Activated CD8-positive, alpha-beta memory T cell treated with anti-CD3 and anti-CD28 coated beads for 36 hours (primary cell): ENCODE measurements around the gene AMER2. TPM values are rescaled to one million over a fixed set of nuclear protein-coding genes. Genes with fewer than 3 reads are reported as not detected.

Source experiments
- CTCF ChIA-PET: fragments of 350-600 bp; sonication (Branson Sonifier 250); formaldehyde crosslinking; loops from one replicate; lab custom pipeline; 2021; ENCODE audit warnings: antibody characterized with exemption; lab: Charles Lee
- POLR2A ChIA-PET: fragments of 350-600 bp; sonication (Branson Sonifier 250); formaldehyde crosslinking; loops from one replicate; lab custom pipeline; 2021; ENCODE audit warnings: antibody characterized with exemption; lab: Charles Lee
- total RNA-seq, 2 experiments: library from RNA; stranded (reverse); gene quantifications; one replicate each; pipeline ENCODE4 v1.2.3, GENCODE V29; 2021

AMER2 gene
- total RNA-seq, 2 experiments from 2014 or later: not detected

- ChIA-PET POLR2A (interaction anchor here (0.6 kb wide), 1 partner anchor 110 kb away, joined by 4 read pairs; no protein-coding TSS in a partner anchor), CTCF (no interaction called here)
Observed at GRCh38 chr13:25190256-25190655, 18.2 kb upstream of the AMER2 start.

- CTCF ChIA-PET: no interaction called here
- POLR2A ChIA-PET: no interaction called here
Observed at GRCh38 chr13:25187596-25187995, 15.5 kb upstream of the AMER2 start.

- POLR2A ChIA-PET: no interaction called here
- CTCF ChIA-PET: no interaction called here
Observed at GRCh38 chr13:25186187-25186586, 14.1 kb upstream of the AMER2 start.

GRCh38 chr13:25181597-25181996 lies 9.5 kb upstream of the AMER2 start:
- ChIA-PET CTCF (no interaction called here), POLR2A (no interaction called here)

- POLR2A ChIA-PET: no interaction called here
- CTCF ChIA-PET: interaction anchor here (0.6 to 0.7 kb wide), 2 partner anchors 43 to 1004 kb away, joined by 3 read pairs; no protein-coding TSS in a partner anchor
Observed at GRCh38 chr13:25180775-25181537, 8.9 kb upstream of the AMER2 start.

GRCh38 chr13:25179832-25180774 lies 8.0 kb upstream of the AMER2 start:
- ChIA-PET CTCF (interaction anchor here (0.6 kb wide), 1 partner anchor 1005 kb away, joined by 3 read pairs; no protein-coding TSS in a partner anchor), POLR2A (no interaction called here)

GRCh38 chr13:25179011-25179410 lies 6.9 kb upstream of the AMER2 start:
- CTCF ChIA-PET: no interaction called here

GRCh38 chr13:25178070-25178469 lies 6.0 kb upstream of the AMER2 start:
- ChIA-PET CTCF (no interaction called here), POLR2A (no interaction called here)

More at GRCh38 chr13:25179011-25179410, 6.9 kb upstream of the AMER2 start:
- POLR2A ChIA-PET: no interaction called here

- CTCF ChIA-PET: no interaction called here
- POLR2A ChIA-PET: no interaction called here
Observed at GRCh38 chr13:25177636-25178035, 5.5 kb upstream of the AMER2 start.

- ChIA-PET CTCF (no interaction called here), POLR2A (no interaction called here)
Observed at GRCh38 chr13:25177012-25177411, 4.9 kb upstream of the AMER2 start.

GRCh38 chr13:25175431-25175830 lies 3.3 kb upstream of the AMER2 start:
- CTCF ChIA-PET: interaction anchor here (0.5 kb wide), 1 partner anchor 1407 kb away, joined by 3 read pairs; no protein-coding TSS in a partner anchor
- POLR2A ChIA-PET: no interaction called here

- POLR2A ChIA-PET: no interaction called here
- CTCF ChIA-PET: no interaction called here
Observed at GRCh38 chr13:25175026-25175425, 2.9 kb upstream of the AMER2 start.

- ChIA-PET CTCF (no interaction called here), POLR2A (no interaction called here)
Observed at GRCh38 chr13:25174304-25174703, 2.2 kb upstream of the AMER2 start.

GRCh38 chr13:25172303-25172630 lies 179 bp upstream of the AMER2 start:
- ChIA-PET POLR2A (no interaction called here), CTCF (no interaction called here)

GRCh38 chr13:25171170-25171516 lies 945 bp downstream of the AMER2 start:
- ChIA-PET POLR2A (no interaction called here), CTCF (no interaction called here)

GRCh38 chr13:25170554-25171111 lies 1.5 kb downstream of the AMER2 start:
- POLR2A ChIA-PET: interaction anchor here (0.7 kb wide), 1 partner anchor 57 kb away, joined by 3 read pairs; no protein-coding TSS in a partner anchor
- CTCF ChIA-PET: no interaction called here

- ChIA-PET POLR2A (interaction anchor here (0.7 kb wide), 1 partner anchor 57 kb away, joined by 3 read pairs; no protein-coding TSS in a partner anchor), CTCF (no interaction called here)
Observed at GRCh38 chr13:25169951-25170553, 2.0 kb downstream of the AMER2 start.

- ChIA-PET POLR2A (no interaction called here), CTCF (no interaction called here)
Observed at GRCh38 chr13:25169356-25169755, 2.7 kb downstream of the AMER2 start.

- ChIA-PET POLR2A (no interaction called here), CTCF (no interaction called here)
Observed at GRCh38 chr13:25168790-25169189, 3.3 kb downstream of the AMER2 start.
